H1 (cell line): ENCODE results near the gene ABCC4. TPM values are rescaled to one million over a fixed set of nuclear protein-coding genes. Genes with fewer than 3 reads are reported as not detected.

ENCODE experiments used
- BRCA1 ChIP-seq: IDR thresholded peaks from 2 replicates; pipeline ENCODE4 v1.6.1; 2012; ENCODE audit warnings: low read depth, low read length, improper control_type of control experiment
- HDAC2 ChIP-seq, 2 experiments: fragments of 300-600 bp in 1 of 2; sonication (generic) in 1 of 2; IDR thresholded peaks; 2 replicates each; pipeline ENCODE4 v1.6.1; 2011 to 2012; ENCODE audit warnings: low read depth in 2 of 2, low read length in 2 of 2, mild to moderate bottlenecking in 2 of 2, moderate library complexity in 2 of 2, borderline replicate concordance in 1 of 2, inconsistent platforms in 1 of 2
- PHF8 ChIP-seq: fragments of 200-600 bp; sonication (generic); conservative IDR thresholded peaks from 2 replicates; pipeline ENCODE4 v1.7.1; 2012; ENCODE audit warnings: low read depth, mild to moderate bottlenecking, inconsistent platforms, low read length, moderate library complexity
- POLR2A ChIP-seq, 2 experiments: IDR thresholded peaks; 1 replicate in 1 of 2; 2 replicates in 1 of 2; pipeline ENCODE4 v1.6.1; 2011; ENCODE audit warnings: low read depth in 2 of 2, low read length in 2 of 2, mild to moderate bottlenecking in 2 of 2; ENCODE audit errors: control extremely low read depth in 1 of 2
- SP1 ChIP-seq: IDR thresholded peaks from 2 replicates; pipeline ENCODE4 v1.6.1; 2011; ENCODE audit warnings: low read depth, low read length
- polyA plus RNA-seq, 7 experiments: library from polyadenylated mRNA; depleted of rRNA in 3 of 7; stranded (reverse) in 5 of 7; unstranded in 2 of 7; fragments of >200 nt in 5 of 7; fragments of 200-250 nt in 2 of 7; gene quantifications; 1 replicate in 5 of 7; 2 replicates in 1 of 7; 4 replicates in 1 of 7; pipeline versions ENCODE4 v1.2.1 to v1.2.3, GENCODE V29; 2011 to 2013; ENCODE audit warnings: missing spikeins in 2 of 7, mixed read lengths in 2 of 7
- total RNA-seq: library from RNA; stranded (reverse); fragmentation: NEBNext Ultra II Directional; extraction: Animal tissue kit (Norgen Biotek cat#: 25700); gene quantifications from 2 replicates; pipeline ENCODE4 v1.2.1, GENCODE V29; 2021
- TF ChIP-seq, protein P1 (sequence below): IDR thresholded peaks from 2 replicates; pipeline ENCODE4 v1.6.1; 2012; ENCODE audit warnings: inconsistent platforms
- TF ChIP-seq, protein P2 (sequence below): fragments of 300-600 bp; sonication (generic); IDR thresholded peaks from 2 replicates; pipeline ENCODE4 v1.7.1; 2012; ENCODE audit warnings: low read length, moderate library complexity, mild to moderate bottlenecking, inconsistent platforms; ENCODE audit not compliant: insufficient replicate concordance

Gene ABCC4
- total and polyA plus RNA-seq, 2 of the 8 experiments (the other 6 are each of a cell fraction or from before 2014, with no cell fraction given): 4.0 to 14.1 TPM

DNA sequence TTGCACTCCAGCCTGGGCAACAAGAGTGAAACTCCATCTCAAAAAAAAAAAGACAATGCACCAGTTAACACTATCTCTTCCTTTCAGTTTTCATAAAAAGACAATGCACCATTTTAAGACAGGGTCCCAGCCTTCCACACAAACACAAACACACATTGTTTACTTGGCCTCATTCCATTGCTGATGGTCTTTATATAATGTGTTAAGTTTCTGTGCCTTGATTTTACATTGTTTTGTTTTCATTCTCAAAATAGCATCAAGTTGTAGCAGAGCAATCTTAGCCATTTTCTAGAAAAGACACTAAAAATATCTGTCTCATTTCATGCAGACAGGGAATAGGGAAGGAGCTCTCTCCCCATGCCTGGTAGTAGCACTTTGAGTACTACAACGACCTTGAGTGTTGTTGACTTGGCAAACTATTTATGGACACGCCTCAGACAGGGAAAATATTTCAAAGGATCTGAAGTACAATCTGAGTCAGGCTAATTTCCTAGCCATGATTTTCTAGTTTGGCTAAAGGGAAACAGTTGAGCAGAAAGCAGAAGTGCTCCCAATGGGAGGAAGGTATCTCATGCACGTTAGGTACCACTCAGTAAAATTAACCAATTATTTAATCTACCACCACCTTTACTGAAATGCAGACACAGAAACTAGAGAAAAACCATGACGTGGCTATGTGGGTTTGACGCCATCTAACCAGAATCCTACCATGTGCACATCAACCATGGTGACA, 120.6 kb downstream of the ABCC4 start (continued):
- TF ChIP-seq, protein P1, sequence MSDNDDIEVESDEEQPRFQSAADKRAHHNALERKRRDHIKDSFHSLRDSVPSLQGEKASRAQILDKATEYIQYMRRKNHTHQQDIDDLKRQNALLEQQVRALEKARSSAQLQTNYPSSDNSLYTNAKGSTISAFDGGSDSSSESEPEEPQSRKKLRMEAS: no peak
- TF ChIP-seq HDAC2 (IDR thresholded peaks at IDR 0.05; ENCODE audit: borderline replicate concordance in 1 of 2, low read depth in 2 of 2, low read length in 2 of 2) (no peak), SP1 (no peak), PHF8 (no peak), POLR2A (IDR thresholded peaks at IDR 0.05; ENCODE audit: control extremely low read depth in 1 of 2, low read depth in 2 of 2, low read length in 2 of 2) (no peak), BRCA1 (no peak)
- TF ChIP-seq, protein P2, sequence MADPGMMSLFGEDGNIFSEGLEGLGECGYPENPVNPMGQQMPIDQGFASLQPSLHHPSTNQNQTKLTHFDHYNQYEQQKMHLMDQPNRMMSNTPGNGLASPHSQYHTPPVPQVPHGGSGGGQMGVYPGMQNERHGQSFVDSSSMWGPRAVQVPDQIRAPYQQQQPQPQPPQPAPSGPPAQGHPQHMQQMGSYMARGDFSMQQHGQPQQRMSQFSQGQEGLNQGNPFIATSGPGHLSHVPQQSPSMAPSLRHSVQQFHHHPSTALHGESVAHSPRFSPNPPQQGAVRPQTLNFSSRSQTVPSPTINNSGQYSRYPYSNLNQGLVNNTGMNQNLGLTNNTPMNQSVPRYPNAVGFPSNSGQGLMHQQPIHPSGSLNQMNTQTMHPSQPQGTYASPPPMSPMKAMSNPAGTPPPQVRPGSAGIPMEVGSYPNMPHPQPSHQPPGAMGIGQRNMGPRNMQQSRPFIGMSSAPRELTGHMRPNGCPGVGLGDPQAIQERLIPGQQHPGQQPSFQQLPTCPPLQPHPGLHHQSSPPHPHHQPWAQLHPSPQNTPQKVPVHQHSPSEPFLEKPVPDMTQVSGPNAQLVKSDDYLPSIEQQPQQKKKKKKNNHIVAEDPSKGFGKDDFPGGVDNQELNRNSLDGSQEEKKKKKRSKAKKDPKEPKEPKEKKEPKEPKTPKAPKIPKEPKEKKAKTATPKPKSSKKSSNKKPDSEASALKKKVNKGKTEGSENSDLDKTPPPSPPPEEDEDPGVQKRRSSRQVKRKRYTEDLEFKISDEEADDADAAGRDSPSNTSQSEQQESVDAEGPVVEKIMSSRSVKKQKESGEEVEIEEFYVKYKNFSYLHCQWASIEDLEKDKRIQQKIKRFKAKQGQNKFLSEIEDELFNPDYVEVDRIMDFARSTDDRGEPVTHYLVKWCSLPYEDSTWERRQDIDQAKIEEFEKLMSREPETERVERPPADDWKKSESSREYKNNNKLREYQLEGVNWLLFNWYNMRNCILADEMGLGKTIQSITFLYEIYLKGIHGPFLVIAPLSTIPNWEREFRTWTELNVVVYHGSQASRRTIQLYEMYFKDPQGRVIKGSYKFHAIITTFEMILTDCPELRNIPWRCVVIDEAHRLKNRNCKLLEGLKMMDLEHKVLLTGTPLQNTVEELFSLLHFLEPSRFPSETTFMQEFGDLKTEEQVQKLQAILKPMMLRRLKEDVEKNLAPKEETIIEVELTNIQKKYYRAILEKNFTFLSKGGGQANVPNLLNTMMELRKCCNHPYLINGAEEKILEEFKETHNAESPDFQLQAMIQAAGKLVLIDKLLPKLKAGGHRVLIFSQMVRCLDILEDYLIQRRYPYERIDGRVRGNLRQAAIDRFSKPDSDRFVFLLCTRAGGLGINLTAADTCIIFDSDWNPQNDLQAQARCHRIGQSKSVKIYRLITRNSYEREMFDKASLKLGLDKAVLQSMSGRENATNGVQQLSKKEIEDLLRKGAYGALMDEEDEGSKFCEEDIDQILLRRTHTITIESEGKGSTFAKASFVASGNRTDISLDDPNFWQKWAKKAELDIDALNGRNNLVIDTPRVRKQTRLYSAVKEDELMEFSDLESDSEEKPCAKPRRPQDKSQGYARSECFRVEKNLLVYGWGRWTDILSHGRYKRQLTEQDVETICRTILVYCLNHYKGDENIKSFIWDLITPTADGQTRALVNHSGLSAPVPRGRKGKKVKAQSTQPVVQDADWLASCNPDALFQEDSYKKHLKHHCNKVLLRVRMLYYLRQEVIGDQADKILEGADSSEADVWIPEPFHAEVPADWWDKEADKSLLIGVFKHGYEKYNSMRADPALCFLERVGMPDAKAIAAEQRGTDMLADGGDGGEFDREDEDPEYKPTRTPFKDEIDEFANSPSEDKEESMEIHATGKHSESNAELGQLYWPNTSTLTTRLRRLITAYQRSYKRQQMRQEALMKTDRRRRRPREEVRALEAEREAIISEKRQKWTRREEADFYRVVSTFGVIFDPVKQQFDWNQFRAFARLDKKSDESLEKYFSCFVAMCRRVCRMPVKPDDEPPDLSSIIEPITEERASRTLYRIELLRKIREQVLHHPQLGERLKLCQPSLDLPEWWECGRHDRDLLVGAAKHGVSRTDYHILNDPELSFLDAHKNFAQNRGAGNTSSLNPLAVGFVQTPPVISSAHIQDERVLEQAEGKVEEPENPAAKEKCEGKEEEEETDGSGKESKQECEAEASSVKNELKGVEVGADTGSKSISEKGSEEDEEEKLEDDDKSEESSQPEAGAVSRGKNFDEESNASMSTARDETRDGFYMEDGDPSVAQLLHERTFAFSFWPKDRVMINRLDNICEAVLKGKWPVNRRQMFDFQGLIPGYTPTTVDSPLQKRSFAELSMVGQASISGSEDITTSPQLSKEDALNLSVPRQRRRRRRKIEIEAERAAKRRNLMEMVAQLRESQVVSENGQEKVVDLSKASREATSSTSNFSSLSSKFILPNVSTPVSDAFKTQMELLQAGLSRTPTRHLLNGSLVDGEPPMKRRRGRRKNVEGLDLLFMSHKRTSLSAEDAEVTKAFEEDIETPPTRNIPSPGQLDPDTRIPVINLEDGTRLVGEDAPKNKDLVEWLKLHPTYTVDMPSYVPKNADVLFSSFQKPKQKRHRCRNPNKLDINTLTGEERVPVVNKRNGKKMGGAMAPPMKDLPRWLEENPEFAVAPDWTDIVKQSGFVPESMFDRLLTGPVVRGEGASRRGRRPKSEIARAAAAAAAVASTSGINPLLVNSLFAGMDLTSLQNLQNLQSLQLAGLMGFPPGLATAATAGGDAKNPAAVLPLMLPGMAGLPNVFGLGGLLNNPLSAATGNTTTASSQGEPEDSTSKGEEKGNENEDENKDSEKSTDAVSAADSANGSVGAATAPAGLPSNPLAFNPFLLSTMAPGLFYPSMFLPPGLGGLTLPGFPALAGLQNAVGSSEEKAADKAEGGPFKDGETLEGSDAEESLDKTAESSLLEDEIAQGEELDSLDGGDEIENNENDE: no peak
